Liver (tissue), 9 donors: ENCODE measurements around the gene TP63. TPM values are rescaled to one million over a fixed set of nuclear protein-coding genes. Genes with fewer than 3 reads are reported as not detected.

Source experiments
- DNase-seq: peaks from one replicate; pipeline ENCODE4 v3.0.0-alpha.2; 2017; ENCODE audit warnings: low spot score
- H3K27ac ChIP-seq, 2 donors: one replicate each; pipeline ENCODE4 v1.7.0; 2013; ENCODE audit warnings: inconsistent platforms in 2 of 2, low read length in 2 of 2, control low read depth in 1 of 2, low read depth in 1 of 2, mild to moderate bottlenecking in 1 of 2
- H3K27me3 ChIP-seq, 4 donors: one replicate each; pipeline versions ENCODE4 v1.6.1 to v1.7.0; 2013; ENCODE audit warnings: low read length in 3 of 4, inconsistent platforms in 1 of 4, mild to moderate bottlenecking in 1 of 4, moderate library complexity in 1 of 4; ENCODE audit not compliant: control insufficient read depth in 4 of 4, insufficient read depth in 4 of 4
- H3K36me3 ChIP-seq, 4 donors: one replicate each; pipeline versions ENCODE4 v1.6.1 to v1.7.0; 2013; ENCODE audit warnings: low read length in 3 of 4, mild to moderate bottlenecking in 3 of 4, low read depth in 1 of 4, moderate library complexity in 1 of 4; ENCODE audit not compliant: control insufficient read depth in 4 of 4, insufficient read depth in 3 of 4
- H3K4me1 ChIP-seq, 4 donors: one replicate each; pipeline versions ENCODE4 v1.6.1 to v1.7.0; 2013; ENCODE audit warnings: low read length in 3 of 4, mild to moderate bottlenecking in 3 of 4, moderate library complexity in 1 of 4; ENCODE audit not compliant: control insufficient read depth in 4 of 4, insufficient read depth in 4 of 4
- H3K4me3 ChIP-seq, 3 donors: one replicate each; pipeline versions ENCODE4 v1.6.1 to v1.7.0; 2013; ENCODE audit warnings: low read length in 3 of 3, control low read depth in 1 of 3, low read depth in 1 of 3, mild to moderate bottlenecking in 1 of 3
- H3K9ac ChIP-seq, 2 donors: one replicate each; pipeline ENCODE4 v1.7.0; 2013; ENCODE audit warnings: low read length in 2 of 2, mild to moderate bottlenecking in 2 of 2, moderate library complexity in 2 of 2, control low read depth in 1 of 2, low read depth in 1 of 2
- H3K9me3 ChIP-seq, 4 donors: one replicate each; pipeline versions ENCODE4 v1.6.1 to v1.7.0; 2013; ENCODE audit warnings: low read length in 3 of 4; ENCODE audit not compliant: control insufficient read depth in 4 of 4
- EGR1 ChIP-seq, 2 donors: IDR thresholded peaks; 2 replicates each; pipeline ENCODE4 v1.6.1; 2016 to 2018; ENCODE audit warnings: antibody characterized with exemption in 2 of 2, low read depth in 2 of 2
- FOXA1 ChIP-seq: IDR thresholded peaks from 2 replicates; pipeline ENCODE4 v1.6.1; 2016; ENCODE audit warnings: antibody characterized with exemption
- FOXA2 ChIP-seq: IDR thresholded peaks from 2 replicates; pipeline ENCODE4 v1.6.1; 2016; ENCODE audit warnings: antibody characterized with exemption
- GABPA ChIP-seq, 2 donors: IDR thresholded peaks in 1 of 2; conservative IDR thresholded peaks in 1 of 2; 2 replicates each; pipeline ENCODE4 v1.6.1; 2016; ENCODE audit warnings: antibody characterized with exemption in 2 of 2, mild to moderate bottlenecking in 1 of 2, moderate library complexity in 1 of 2
- HNF4A ChIP-seq, 2 donors: conservative IDR thresholded peaks; 2 replicates each; pipeline ENCODE4 v1.6.1; 2016; ENCODE audit warnings: antibody characterized with exemption in 2 of 2, mild to moderate bottlenecking in 2 of 2
- HNF4G ChIP-seq: IDR thresholded peaks from 2 replicates; pipeline ENCODE4 v1.6.1; 2016; ENCODE audit warnings: antibody characterized with exemption
- JUND ChIP-seq, 2 donors: IDR thresholded peaks; 2 replicates each; pipeline ENCODE4 v1.6.1; 2016; ENCODE audit warnings: antibody characterized with exemption in 2 of 2
- MAX ChIP-seq: IDR thresholded peaks from 2 replicates; pipeline ENCODE4 v1.6.1; 2016; ENCODE audit warnings: antibody characterized with exemption
- NR2F2 ChIP-seq: IDR thresholded peaks from 2 replicates; pipeline ENCODE4 v1.6.1; 2016; ENCODE audit warnings: antibody characterized with exemption
- RAD21 ChIP-seq, 2 donors: IDR thresholded peaks; 2 replicates each; pipeline ENCODE4 v1.6.1; 2016; ENCODE audit warnings: antibody characterized with exemption in 2 of 2, mild to moderate bottlenecking in 2 of 2
- RXRA ChIP-seq, 2 donors: IDR thresholded peaks; 2 replicates each; pipeline ENCODE4 v1.6.1; 2017 to 2018; ENCODE audit warnings: antibody characterized with exemption in 2 of 2, mild to moderate bottlenecking in 1 of 2
- SP1 ChIP-seq: IDR thresholded peaks from 2 replicates; pipeline ENCODE4 v1.6.1; 2018; ENCODE audit warnings: antibody characterized with exemption, mild to moderate bottlenecking
- TAF1 ChIP-seq: conservative IDR thresholded peaks from 2 replicates; pipeline ENCODE4 v1.6.1; 2016; ENCODE audit warnings: antibody characterized with exemption, mild to moderate bottlenecking
- YY1 ChIP-seq: IDR thresholded peaks from 2 replicates; pipeline ENCODE4 v1.6.1; 2016; ENCODE audit warnings: antibody characterized with exemption, mild to moderate bottlenecking
- ZBTB33 ChIP-seq: IDR thresholded peaks from 2 replicates; pipeline ENCODE4 v1.6.1; 2016; ENCODE audit warnings: antibody characterized with exemption
- WGBS: extraction: QIAGEN DNeasy Blood & Tissue Kit; methylation state at CpG from one replicate; pipeline ENCODE4 v1.1.7; 2013; 5-methylcytosine and 5-hydroxymethylcytosine counted together
- polyA plus RNA-seq, 2 donors: library from polyadenylated mRNA; stranded (reverse) in 1 of 2; unstranded in 1 of 2; fragments of 200-250 nt in 1 of 2; fragments of >200 nt in 1 of 2; fragmentation: Nextera tagmentation in 1 of 2; extraction: Ambion mirVana in 1 of 2; gene quantifications; one replicate each; pipeline versions ENCODE4 v1.2.1 to v1.2.3, GENCODE V29; 2013 to 2015
- total RNA-seq, 2 donors: library from RNA; depleted of rRNA; stranded (reverse); fragments of >200 nt; gene quantifications; one replicate each; pipeline ENCODE4 v1.2.3, GENCODE V29; 2014
- TF ChIP-seq, protein P1 (sequence below): IDR thresholded peaks from 2 replicates; pipeline ENCODE4 v1.6.1; 2016; ENCODE audit warnings: antibody characterized with exemption, mild to moderate bottlenecking
- TF ChIP-seq, protein P2 (sequence below): IDR thresholded peaks from 2 replicates; pipeline ENCODE4 v1.6.1; 2016; ENCODE audit warnings: antibody characterized with exemption
- donor health status: healthy.
- donor health status: healthy.
- donor health status: healthy.
- donor health status: healthy.
- donor health status: healthy.

Gene TP63
- total and polyA plus RNA-seq, 4 donors: under 0.01 to 0.08 (median 0.05) TPM; not detected in 1

GRCh38 chr3:189708375-189708774 lies 77.2 kb downstream of the TP63 start:
- no peak overlapping the region for H3K27ac ChIP-seq
- H3K9me3 ChIP-seq: no peaks in the 10 kb centered on the region
- no peaks in the 10 kb centered on the region for H3K36me3 ChIP-seq
- WGBS: 84% methylated on average over 3 of the region's 3 CpGs
- H3K4me1 ChIP-seq: peaks cover 2 to 41% (median 24%) of the 10 kb centered on the region in 4 donors
- TF ChIP-seq, protein P1, sequence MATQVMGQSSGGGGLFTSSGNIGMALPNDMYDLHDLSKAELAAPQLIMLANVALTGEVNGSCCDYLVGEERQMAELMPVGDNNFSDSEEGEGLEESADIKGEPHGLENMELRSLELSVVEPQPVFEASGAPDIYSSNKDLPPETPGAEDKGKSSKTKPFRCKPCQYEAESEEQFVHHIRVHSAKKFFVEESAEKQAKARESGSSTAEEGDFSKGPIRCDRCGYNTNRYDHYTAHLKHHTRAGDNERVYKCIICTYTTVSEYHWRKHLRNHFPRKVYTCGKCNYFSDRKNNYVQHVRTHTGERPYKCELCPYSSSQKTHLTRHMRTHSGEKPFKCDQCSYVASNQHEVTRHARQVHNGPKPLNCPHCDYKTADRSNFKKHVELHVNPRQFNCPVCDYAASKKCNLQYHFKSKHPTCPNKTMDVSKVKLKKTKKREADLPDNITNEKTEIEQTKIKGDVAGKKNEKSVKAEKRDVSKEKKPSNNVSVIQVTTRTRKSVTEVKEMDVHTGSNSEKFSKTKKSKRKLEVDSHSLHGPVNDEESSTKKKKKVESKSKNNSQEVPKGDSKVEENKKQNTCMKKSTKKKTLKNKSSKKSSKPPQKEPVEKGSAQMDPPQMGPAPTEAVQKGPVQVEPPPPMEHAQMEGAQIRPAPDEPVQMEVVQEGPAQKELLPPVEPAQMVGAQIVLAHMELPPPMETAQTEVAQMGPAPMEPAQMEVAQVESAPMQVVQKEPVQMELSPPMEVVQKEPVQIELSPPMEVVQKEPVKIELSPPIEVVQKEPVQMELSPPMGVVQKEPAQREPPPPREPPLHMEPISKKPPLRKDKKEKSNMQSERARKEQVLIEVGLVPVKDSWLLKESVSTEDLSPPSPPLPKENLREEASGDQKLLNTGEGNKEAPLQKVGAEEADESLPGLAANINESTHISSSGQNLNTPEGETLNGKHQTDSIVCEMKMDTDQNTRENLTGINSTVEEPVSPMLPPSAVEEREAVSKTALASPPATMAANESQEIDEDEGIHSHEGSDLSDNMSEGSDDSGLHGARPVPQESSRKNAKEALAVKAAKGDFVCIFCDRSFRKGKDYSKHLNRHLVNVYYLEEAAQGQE: no peak
- TF ChIP-seq MAX (no peak), GABPA (IDR thresholded peaks at IDR 0.05 in 1 of 2, conservative IDR thresholded peaks at IDR 0.05 in 1 of 2) (no peak), JUND (IDR thresholded peaks at IDR 0.05) (no peak), FOXA2 (no peak), HNF4A (conservative IDR thresholded peaks at IDR 0.05) (no peak), TAF1 (no peak), HNF4G (no peak), SP1 (no peak), RAD21 (IDR thresholded peaks at IDR 0.05) (no peak), NR2F2 (no peak), ZBTB33 (no peak), YY1 (no peak), EGR1 (IDR thresholded peaks at IDR 0.05; ENCODE audit: low read depth in 2 of 2) (no peak), RXRA (IDR thresholded peaks at IDR 0.05) (no peak)
- TF ChIP-seq, protein P2, sequence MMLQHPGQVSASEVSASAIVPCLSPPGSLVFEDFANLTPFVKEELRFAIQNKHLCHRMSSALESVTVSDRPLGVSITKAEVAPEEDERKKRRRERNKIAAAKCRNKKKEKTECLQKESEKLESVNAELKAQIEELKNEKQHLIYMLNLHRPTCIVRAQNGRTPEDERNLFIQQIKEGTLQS: no peak
- no peaks in the 10 kb centered on the region for H3K27me3 ChIP-seq
- DNase-seq: no peak
- no peak overlapping the region for H3K9ac ChIP-seq
- no peak overlapping the region for H3K4me3 ChIP-seq

- no peak overlapping the region for H3K4me3 ChIP-seq
- H3K27me3 ChIP-seq: no peaks in the 10 kb centered on the region
- H3K4me1 ChIP-seq: peaks cover 2 to 42% (median 24%) of the 10 kb centered on the region in 4 donors
- TF ChIP-seq RXRA (IDR thresholded peaks at IDR 0.05): peak in 1 of 2 donors; percentile 21
- TF ChIP-seq GABPA (IDR thresholded peaks at IDR 0.05 in 1 of 2, conservative IDR thresholded peaks at IDR 0.05 in 1 of 2): no peak
- TF ChIP-seq RAD21 (IDR thresholded peaks at IDR 0.05): peak in 1 of 2 donors; percentile 4
- peak; percentile 27 for TF ChIP-seq YY1
- no peak for TF ChIP-seq EGR1 (IDR thresholded peaks at IDR 0.05; ENCODE audit: low read depth in 2 of 2)
- peak; percentile 17 to 38 for TF ChIP-seq HNF4A (conservative IDR thresholded peaks at IDR 0.05)
- peak; percentile 45 for TF ChIP-seq SP1
- TF ChIP-seq FOXA2: peak; percentile 4
- peak; percentile 54 for TF ChIP-seq NR2F2
- TF ChIP-seq FOXA1: no peak
- no peak for TF ChIP-seq MAX
- peak overlapping the region in 1 of 2 donors; percentile 38 for H3K27ac ChIP-seq
- H3K9ac ChIP-seq: no peak overlapping the region
- H3K9me3 ChIP-seq: no peaks in the 10 kb centered on the region
- H3K36me3 ChIP-seq: no peaks in the 10 kb centered on the region
- no peak for DNase-seq
These were observed 79.6 kb downstream of the TP63 start for GRCh38 chr3:189710620-189711402.
